ENCODE measurements around the gene CD53. TPM values are rescaled to one million over a fixed set of nuclear protein-coding genes. Genes with fewer than 3 reads are reported as not detected.

CD53 gene
- total RNA-seq, 6 donors from 2014 or later, result 80.7 to 181 (median 129) TPM

- Histone ChIP-seq H3K9me3 (no peaks in the 10 kb centered on the region), H3K4me3 (no peak overlapping the region), H3K36me3 (peaks cover 0 to 4% (median 0%) of the 10 kb centered on the region in 4 donors), H3K27me3 (no peaks in the 10 kb centered on the region), H3K4me1 (no peaks in the 10 kb centered on the region), H3K27ac (no peak overlapping the region)
- ATAC-seq (ENCODE audit: low FRiP score in 2 of 2), result no peak
- WGBS, 2 donors, result 81 to 86% methylated on average over 4 to 6 of the region's 6 CpGs
- TF ChIP-seq POLR2AphosphoS5 (IDR thresholded peaks at IDR 0.05), result no peak
- TF ChIP-seq POLR2A (IDR thresholded peaks at IDR 0.05), result no peak
- no peak for TF ChIP-seq EP300 (IDR thresholded peaks at IDR 0.05)
- TF ChIP-seq CTCF (IDR thresholded peaks at IDR 0.05), result no peak
- no peak for DNase-seq
Measured at GRCh38 chr1:110902820-110903463, 30.0 kb downstream of the CD53 start.

DNA sequence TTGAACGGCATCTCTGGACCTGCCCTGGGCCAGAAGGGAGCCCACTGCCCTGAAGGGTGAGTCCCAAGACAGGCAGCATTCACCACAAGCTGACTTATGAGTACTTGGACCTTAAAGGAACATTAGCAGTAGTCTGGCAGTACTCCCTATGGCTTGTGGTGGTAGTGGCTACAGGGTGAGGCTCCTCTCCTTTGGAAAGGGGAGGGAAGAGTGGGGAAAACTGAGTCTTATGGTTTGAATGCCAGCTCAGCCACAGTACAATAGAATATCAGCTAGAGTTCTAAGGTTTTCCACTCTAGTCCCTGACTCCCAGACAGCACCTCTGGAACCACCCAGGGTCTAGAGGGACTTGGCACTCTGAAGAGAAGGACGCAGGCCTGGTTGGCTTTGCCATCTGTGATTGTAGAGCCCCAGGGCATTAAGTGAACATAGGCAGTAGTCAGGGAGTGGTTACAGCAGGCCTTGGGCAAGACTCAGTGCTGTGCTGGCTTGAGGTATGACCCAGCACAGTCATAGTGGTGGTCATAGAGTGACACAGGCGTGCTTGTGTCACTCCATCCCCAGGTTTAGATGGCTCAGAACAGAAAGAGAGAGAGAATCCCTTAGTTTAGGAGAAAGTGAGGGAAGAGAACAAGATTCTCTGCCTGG, 31.0 kb downstream of the CD53 start:
- no peak overlapping the region for H3K4me3 ChIP-seq
- H3K4me1 ChIP-seq, result no peaks in the 10 kb centered on the region
- no peaks in the 10 kb centered on the region for H3K9me3 ChIP-seq
- H3K27ac ChIP-seq, result no peak overlapping the region
- TF ChIP-seq EP300 (IDR thresholded peaks at IDR 0.05), result no peak
- TF ChIP-seq POLR2AphosphoS5 (IDR thresholded peaks at IDR 0.05), result no peak
- TF ChIP-seq CTCF (IDR thresholded peaks at IDR 0.05), result no peak
- no peak for TF ChIP-seq POLR2A (IDR thresholded peaks at IDR 0.05)
- no peak for ATAC-seq (ENCODE audit: low FRiP score in 2 of 2)
- DNase-seq, result no peak
- 80 to 88% methylated on average over 2 to 3 of the region's 3 CpGs for WGBS, 2 donors
- no peaks in the 10 kb centered on the region for H3K27me3 ChIP-seq
- H3K36me3 ChIP-seq, result peaks cover 0 to 4% (median 0%) of the 10 kb centered on the region in 4 donors

DNA sequence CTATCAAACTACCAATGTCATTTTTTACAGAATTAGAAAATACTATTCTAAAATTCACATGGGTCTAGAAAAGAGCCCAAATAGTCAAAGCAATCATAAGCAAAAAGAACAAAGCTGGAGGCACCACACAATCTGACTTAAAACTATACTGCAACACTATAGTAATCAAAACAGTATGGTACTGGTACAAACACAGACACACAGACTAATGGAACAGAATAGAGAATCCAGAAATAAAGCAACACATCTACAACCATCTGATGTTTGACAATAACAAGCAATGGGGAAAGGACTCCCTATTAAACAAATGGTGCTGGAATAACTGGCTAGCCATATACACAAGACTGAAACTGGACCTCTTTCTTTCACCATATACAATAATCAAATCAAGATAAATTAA, 39.8 kb downstream of the CD53 start:
- ATAC-seq (ENCODE audit: low FRiP score in 2 of 2), result no peak
- Histone ChIP-seq H3K4me3 (no peak overlapping the region), H3K9me3 (peaks cover 0 to 7% (median 0%) of the 10 kb centered on the region in 4 donors), H3K27me3 (no peaks in the 10 kb centered on the region), H3K36me3 (no peaks in the 10 kb centered on the region), H3K4me1 (no peaks in the 10 kb centered on the region), H3K27ac (no peak overlapping the region)
- TF ChIP-seq POLR2AphosphoS5 (IDR thresholded peaks at IDR 0.05) (no peak), CTCF (IDR thresholded peaks at IDR 0.05) (no peak), POLR2A (IDR thresholded peaks at IDR 0.05) (no peak), EP300 (IDR thresholded peaks at IDR 0.05) (no peak)
- DNase-seq, result no peak

- Histone ChIP-seq H3K36me3 (no peaks in the 10 kb centered on the region), H3K9me3 (peaks cover 0 to 7% (median 0%) of the 10 kb centered on the region in 4 donors), H3K4me1 (no peaks in the 10 kb centered on the region), H3K4me3 (no peak overlapping the region), H3K27ac (no peak overlapping the region), H3K27me3 (no peaks in the 10 kb centered on the region)
- no peak for ATAC-seq (ENCODE audit: low FRiP score in 2 of 2)
- no peak for TF ChIP-seq CTCF (IDR thresholded peaks at IDR 0.05)
- TF ChIP-seq EP300 (IDR thresholded peaks at IDR 0.05), result no peak
- TF ChIP-seq POLR2A (IDR thresholded peaks at IDR 0.05), result no peak
- no peak for TF ChIP-seq POLR2AphosphoS5 (IDR thresholded peaks at IDR 0.05)
- DNase-seq, result no peak
- 86 to 90% methylated on average over 3 of the region's 3 CpGs for WGBS, 2 donors
Measured at GRCh38 chr1:110914676-110915075, 41.7 kb downstream of the CD53 start.

GRCh38 chr1:110915804-110916203, 42.9 kb downstream of the CD53 start:
- no peaks in the 10 kb centered on the region for H3K27me3 ChIP-seq
- WGBS, 2 donors, result 73% methylated on average over 2 of the region's 2 CpGs
- no peak for DNase-seq
- no peak for ATAC-seq (ENCODE audit: low FRiP score in 2 of 2)
- H3K36me3 ChIP-seq, result no peaks in the 10 kb centered on the region
- no peaks in the 10 kb centered on the region for H3K4me1 ChIP-seq
- H3K9me3 ChIP-seq, result peaks cover 0 to 7% (median 0%) of the 10 kb centered on the region in 4 donors
- no peak overlapping the region for H3K4me3 ChIP-seq
- TF ChIP-seq POLR2A (IDR thresholded peaks at IDR 0.05), result no peak
- no peak for TF ChIP-seq EP300 (IDR thresholded peaks at IDR 0.05)
- TF ChIP-seq CTCF (IDR thresholded peaks at IDR 0.05), result no peak
- H3K27ac ChIP-seq, result no peak overlapping the region
